OCI-LY1 (cell line): Measurements from ENCODE around the gene SLC28A1.

Experiments
- H2AFZ ChIP-seq: fragments of 200-600 bp; sonication (generic), shearing (Covaris generic); 2 replicates; pipeline ENCODE4 v1.6.0; 2014; ENCODE audit warnings: antibody characterized with exemption, mild to moderate bottlenecking, low read length
- H3F3A ChIP-seq: fragments of 200-600 bp; sonication (generic), shearing (Covaris generic); 2 replicates; pipeline ENCODE4 v1.6.0; 2014; ENCODE audit warnings: mild to moderate bottlenecking, antibody characterized with exemption, low read length, moderate library complexity; ENCODE audit not compliant: insufficient read depth
- H3K27ac ChIP-seq: fragments of 200-600 bp; sonication (generic); 2 replicates; pipeline ENCODE4 v1.5.1; 2014; ENCODE audit warnings: low read length, mixed run types, mild to moderate bottlenecking, low read depth; ENCODE audit not compliant: poor library complexity, severe bottlenecking
- H3K27me3 ChIP-seq: fragments of 200-600 bp; sonication (generic); 2 replicates; pipeline ENCODE4 v1.6.0; 2014; ENCODE audit warnings: antibody characterized with exemption, mild to moderate bottlenecking, low read length, moderate library complexity; ENCODE audit not compliant: insufficient read depth
- H3K36me3 ChIP-seq: fragments of 200-600 bp; sonication (generic); 2 replicates; pipeline ENCODE4 v1.6.1; 2014; ENCODE audit warnings: mild to moderate bottlenecking, antibody characterized with exemption, low read length, moderate library complexity, mixed read lengths; ENCODE audit not compliant: insufficient read depth
- H3K4me1 ChIP-seq: fragments of 200-600 bp; sonication (generic); 2 replicates; pipeline ENCODE4 v1.5.1; 2014; ENCODE audit warnings: mild to moderate bottlenecking, low read length, moderate library complexity; ENCODE audit not compliant: insufficient read depth, severe bottlenecking
- H3K4me2 ChIP-seq: fragments of 200-600 bp; sonication (generic), shearing (Covaris generic); 2 replicates; pipeline ENCODE4 v1.6.1; 2014; ENCODE audit warnings: low read length
- H3K4me3 ChIP-seq: fragments of 200-600 bp; sonication (generic); 2 replicates; pipeline ENCODE4 v1.5.1; 2014; ENCODE audit warnings: low read length, low read depth, mild to moderate bottlenecking, mixed read lengths; ENCODE audit not compliant: poor library complexity, severe bottlenecking
- H3K79me2 ChIP-seq: fragments of 200-600 bp; shearing (Covaris generic); 2 replicates; pipeline ENCODE4 v1.6.1; 2016; ENCODE audit warnings: mixed run types, low read length, mixed read lengths; ENCODE audit not compliant: insufficient read depth
- H3K9ac ChIP-seq: fragments of 200-600 bp; sonication (generic), shearing (Covaris generic); 2 replicates; pipeline ENCODE4 v1.6.1; 2014; ENCODE audit warnings: mild to moderate bottlenecking, low read length, mixed read lengths
- H3K9me2 ChIP-seq: fragments of 200-600 bp; sonication (generic), shearing (Covaris generic); 2 replicates; pipeline ENCODE4 v1.6.1; 2014; ENCODE audit warnings: low read depth, mild to moderate bottlenecking, low read length, mixed read lengths
- H3K9me3 ChIP-seq: fragments of 200-600 bp; shearing (Covaris generic); 2 replicates; pipeline ENCODE4 v1.6.1; 2014; ENCODE audit warnings: low read length, mixed read lengths
- H4K20me1 ChIP-seq: fragments of 200-600 bp; sonication (generic), shearing (Covaris generic); 2 replicates; pipeline ENCODE4 v1.6.0; 2016; ENCODE audit warnings: mild to moderate bottlenecking, low read length; ENCODE audit not compliant: insufficient read depth
- EZH2 ChIP-seq: fragments of 200-600 bp; sonication (generic), shearing (Covaris generic); IDR thresholded peaks from 2 replicates; pipeline ENCODE4 v1.8.0; 2017; ENCODE audit warnings: borderline replicate concordance, mixed run types, mild to moderate bottlenecking, antibody characterized with exemption, low read length, moderate library complexity, mixed read lengths
- TF ChIP-seq, protein P1 (sequence below): fragments of 200-600 bp; sonication (generic), shearing (Covaris generic); IDR thresholded peaks from 2 replicates; pipeline ENCODE4 v1.5.1; 2017; ENCODE audit warnings: mild to moderate bottlenecking, antibody characterized with exemption, low read length, moderate library complexity, mixed read lengths

The SLC28A1 gene

DNA sequence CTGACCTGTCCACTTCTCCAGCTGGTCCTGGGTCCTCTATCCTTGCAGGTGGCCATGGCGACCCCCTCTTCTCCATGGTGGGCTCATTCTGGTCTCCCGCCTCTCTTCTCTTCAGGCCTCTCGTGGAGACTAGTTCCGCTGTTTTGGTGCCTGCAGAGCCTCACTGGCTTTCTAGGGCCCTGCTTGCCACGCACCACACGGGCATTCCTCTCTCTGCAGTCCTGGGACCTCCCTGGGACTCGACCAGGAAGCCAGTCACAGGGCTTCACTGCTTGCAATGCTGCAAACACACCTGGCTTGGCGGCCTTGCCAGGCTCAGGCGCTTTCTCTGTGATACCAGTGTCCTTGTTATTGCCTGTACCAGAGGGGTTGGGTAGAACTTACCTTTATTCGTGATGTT, 9.1 kb downstream of the SLC28A1 start:
- Histone ChIP-seq H3K4me2 (no peak overlapping the region), H2AFZ (no peak overlapping the region), H3K4me3 (no peak overlapping the region), H3K27me3 (no peaks in the 10 kb centered on the region), H3K79me2 (no peaks in the 10 kb centered on the region), H3K27ac (no peak overlapping the region), H3K9me2 (no peaks in the 10 kb centered on the region), H3K9me3 (no peaks in the 10 kb centered on the region), H3K9ac (no peak overlapping the region), H3K36me3 (no peaks in the 10 kb centered on the region), H3F3A (no peaks in the 10 kb centered on the region), H4K20me1 (no peaks in the 10 kb centered on the region), H3K4me1 (no peaks in the 10 kb centered on the region)
- no peak for TF ChIP-seq EZH2
- TF ChIP-seq, protein P1, sequence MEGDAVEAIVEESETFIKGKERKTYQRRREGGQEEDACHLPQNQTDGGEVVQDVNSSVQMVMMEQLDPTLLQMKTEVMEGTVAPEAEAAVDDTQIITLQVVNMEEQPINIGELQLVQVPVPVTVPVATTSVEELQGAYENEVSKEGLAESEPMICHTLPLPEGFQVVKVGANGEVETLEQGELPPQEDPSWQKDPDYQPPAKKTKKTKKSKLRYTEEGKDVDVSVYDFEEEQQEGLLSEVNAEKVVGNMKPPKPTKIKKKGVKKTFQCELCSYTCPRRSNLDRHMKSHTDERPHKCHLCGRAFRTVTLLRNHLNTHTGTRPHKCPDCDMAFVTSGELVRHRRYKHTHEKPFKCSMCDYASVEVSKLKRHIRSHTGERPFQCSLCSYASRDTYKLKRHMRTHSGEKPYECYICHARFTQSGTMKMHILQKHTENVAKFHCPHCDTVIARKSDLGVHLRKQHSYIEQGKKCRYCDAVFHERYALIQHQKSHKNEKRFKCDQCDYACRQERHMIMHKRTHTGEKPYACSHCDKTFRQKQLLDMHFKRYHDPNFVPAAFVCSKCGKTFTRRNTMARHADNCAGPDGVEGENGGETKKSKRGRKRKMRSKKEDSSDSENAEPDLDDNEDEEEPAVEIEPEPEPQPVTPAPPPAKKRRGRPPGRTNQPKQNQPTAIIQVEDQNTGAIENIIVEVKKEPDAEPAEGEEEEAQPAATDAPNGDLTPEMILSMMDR = no peak

DNA sequence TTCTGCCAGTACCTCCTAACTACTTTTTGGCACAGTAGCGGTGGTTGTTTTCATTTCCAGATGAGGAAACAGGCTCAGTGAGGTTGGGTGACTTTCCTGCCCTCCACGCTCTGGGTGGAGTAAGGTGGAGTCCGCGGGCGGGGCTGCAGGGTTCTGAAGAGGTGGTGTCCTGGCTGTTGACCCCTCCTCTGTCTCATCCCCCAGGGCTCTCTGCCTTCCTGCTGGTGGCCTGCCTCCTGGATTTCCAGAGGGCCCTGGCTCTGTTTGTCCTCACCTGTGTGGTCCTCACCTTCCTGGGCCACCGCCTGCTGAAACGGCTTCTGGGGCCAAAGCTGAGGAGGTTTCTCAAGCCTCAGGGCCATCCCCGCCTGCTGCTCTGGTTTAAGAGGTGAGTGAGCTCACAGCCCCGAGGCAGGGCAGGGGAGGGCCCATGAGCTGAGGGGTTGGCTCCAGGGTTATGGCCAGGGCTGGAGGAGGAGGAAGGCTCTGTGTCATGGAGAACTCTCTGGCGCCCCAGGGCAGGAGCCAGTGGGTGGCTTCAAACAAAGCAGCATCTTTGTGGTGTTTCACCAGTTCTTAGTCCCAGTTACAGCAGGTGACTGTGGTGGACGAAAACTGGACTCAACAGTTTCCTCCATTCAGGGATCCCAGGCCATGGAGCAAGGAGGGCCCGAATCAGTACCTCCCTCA, 10.4 kb downstream of the SLC28A1 start:
- H3F3A ChIP-seq = no peaks in the 10 kb centered on the region
- no peaks in the 10 kb centered on the region for H3K27me3 ChIP-seq
- H3K9ac ChIP-seq = no peak overlapping the region
- no peaks in the 10 kb centered on the region for H3K9me3 ChIP-seq
- H3K4me2 ChIP-seq = no peak overlapping the region
- H2AFZ ChIP-seq = no peak overlapping the region
- TF ChIP-seq, protein P1 = no peak
- no peak for TF ChIP-seq EZH2
- no peak overlapping the region for H3K4me3 ChIP-seq
- H3K9me2 ChIP-seq = no peaks in the 10 kb centered on the region
- no peaks in the 10 kb centered on the region for H3K36me3 ChIP-seq
- no peaks in the 10 kb centered on the region for H3K4me1 ChIP-seq
- H3K27ac ChIP-seq = no peak overlapping the region
- H3K79me2 ChIP-seq = no peaks in the 10 kb centered on the region
- no peaks in the 10 kb centered on the region for H4K20me1 ChIP-seq

DNA sequence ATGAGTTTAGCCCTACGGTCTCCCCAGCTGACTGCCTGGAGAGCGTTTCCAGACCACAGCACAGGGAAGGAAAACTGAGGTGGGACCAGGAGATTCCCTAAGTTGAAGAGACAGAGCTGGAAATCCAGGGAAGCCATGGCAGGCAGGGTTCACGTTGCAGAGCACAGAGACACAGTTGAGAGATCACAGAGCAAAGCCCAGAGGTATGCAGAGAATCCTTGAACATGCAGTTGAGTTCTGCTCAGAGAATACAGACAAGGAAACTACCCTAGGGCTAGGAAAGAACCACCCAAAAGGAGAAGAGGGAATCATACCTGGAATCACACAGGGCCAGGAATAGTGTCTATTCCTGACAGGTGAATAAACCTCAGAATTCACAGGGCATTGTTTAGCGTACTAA, 14.3 kb downstream of the SLC28A1 start:
- H3K9me3 ChIP-seq = no peaks in the 10 kb centered on the region
- H3K27me3 ChIP-seq = no peaks in the 10 kb centered on the region
- no peaks in the 10 kb centered on the region for H3F3A ChIP-seq
- H3K79me2 ChIP-seq = no peaks in the 10 kb centered on the region
- H3K4me2 ChIP-seq = no peak overlapping the region
- H2AFZ ChIP-seq = no peak overlapping the region
- no peaks in the 10 kb centered on the region for H3K4me1 ChIP-seq
- H3K9ac ChIP-seq = no peak overlapping the region
- H3K27ac ChIP-seq = no peak overlapping the region
- TF ChIP-seq, protein P1 = no peak
- TF ChIP-seq EZH2 = no peak
- no peaks in the 10 kb centered on the region for H3K36me3 ChIP-seq
- H4K20me1 ChIP-seq = no peaks in the 10 kb centered on the region
- no peaks in the 10 kb centered on the region for H3K9me2 ChIP-seq
- H3K4me3 ChIP-seq = no peak overlapping the region
